Right ventricle myocardium superior (tissue), 1 donor: ENCODE results near the gene MPEG1. TPM values are rescaled to one million over a fixed set of nuclear protein-coding genes. Genes with fewer than 3 reads are reported as not detected.

Experiments
- ATAC-seq: fragments of 200-7000 bp; cut with Tn5 transposase; one replicate; pipeline ENCODE4 v1.9.1; 2020; ENCODE audit warnings: mild to moderate bottlenecking; ENCODE audit not compliant: poor library complexity
- DNase-seq: peaks from one replicate; pipeline ENCODE4 v3.0.0-alpha.2; 2020
- intact Hi-C: fragments of 100-400 bp; cut with DNase I; formaldehyde crosslinking; loops from one replicate; pipeline ENCODE4 v1.11.2; 2022
- total RNA-seq: library from RNA; stranded (reverse); fragmentation: NEBNext Ultra II Directional; extraction: Animal tissue kit (Norgen Biotek cat#: 25700); gene quantifications from one replicate; pipeline ENCODE4 v1.2.1, GENCODE V29; 2021
- donor health status: DM: no; HTN: yes; CAD: no; lungs with severe emphysema.

Gene MPEG1
- total RNA-seq, 1 donor from 2014 or later, result 13.8 TPM

DNA sequence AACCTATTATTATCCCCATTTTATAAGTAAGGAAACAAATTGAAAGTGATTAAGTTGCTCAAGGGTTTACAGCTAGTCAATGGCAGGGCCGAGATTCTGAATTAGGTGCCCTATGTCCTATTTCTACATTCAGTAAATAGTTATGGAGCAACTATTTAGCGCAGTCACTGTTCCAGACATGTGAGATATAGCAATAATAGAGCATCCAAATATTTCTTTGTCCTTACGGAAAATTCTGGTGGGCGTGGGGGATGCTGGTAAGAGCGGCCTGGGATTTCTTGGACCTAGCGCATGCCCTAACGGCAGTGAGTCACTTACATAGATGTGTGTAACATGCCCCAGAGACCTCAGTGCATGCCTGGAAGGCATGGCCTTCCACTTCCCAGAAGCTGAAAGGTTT is 36.4 kb downstream of the MPEG1 start:
- ATAC-seq (no peak), DNase-seq (no peak)
- intact Hi-C loops, result loop anchor here (10.0 kb wide), 1 partner anchor 108 kb away; no protein-coding TSS in a partner anchor

DNA sequence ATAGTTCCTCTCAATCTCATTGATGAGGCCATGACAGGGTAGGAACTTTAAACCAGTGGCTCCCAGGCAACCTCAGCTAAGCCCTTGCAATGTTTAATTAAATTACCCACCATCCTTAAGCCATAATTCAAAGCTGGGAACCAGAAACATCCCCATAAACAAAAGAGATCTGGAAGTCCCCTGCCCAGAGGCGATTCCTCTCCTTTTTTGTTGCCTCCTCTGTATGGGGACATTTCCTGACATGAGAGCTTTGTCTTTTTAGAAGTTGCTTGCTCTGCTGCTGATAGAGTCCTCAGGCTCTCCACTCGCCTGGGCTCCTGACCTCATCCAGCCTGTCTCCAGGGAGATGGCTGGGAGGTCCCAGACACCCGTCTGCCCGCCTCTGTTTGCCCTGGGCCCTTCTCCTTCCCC is 37.6 kb downstream of the MPEG1 start:
- intact Hi-C loops, result loop anchor here (10.0 kb wide), 1 partner anchor 110 kb away; no protein-coding TSS in a partner anchor
- DNase-seq, result no peak

GRCh38 chr11:59174664-59175033 is 38.1 kb downstream of the MPEG1 start:
- intact Hi-C loops, result loop anchor here (10.0 kb wide), 1 partner anchor 110 kb away; no protein-coding TSS in a partner anchor
- DNase-seq (no peak), ATAC-seq (no peak)

More for the DNA sequence above, 37.6 kb downstream of the MPEG1 start:
- no peak for ATAC-seq

DNA sequence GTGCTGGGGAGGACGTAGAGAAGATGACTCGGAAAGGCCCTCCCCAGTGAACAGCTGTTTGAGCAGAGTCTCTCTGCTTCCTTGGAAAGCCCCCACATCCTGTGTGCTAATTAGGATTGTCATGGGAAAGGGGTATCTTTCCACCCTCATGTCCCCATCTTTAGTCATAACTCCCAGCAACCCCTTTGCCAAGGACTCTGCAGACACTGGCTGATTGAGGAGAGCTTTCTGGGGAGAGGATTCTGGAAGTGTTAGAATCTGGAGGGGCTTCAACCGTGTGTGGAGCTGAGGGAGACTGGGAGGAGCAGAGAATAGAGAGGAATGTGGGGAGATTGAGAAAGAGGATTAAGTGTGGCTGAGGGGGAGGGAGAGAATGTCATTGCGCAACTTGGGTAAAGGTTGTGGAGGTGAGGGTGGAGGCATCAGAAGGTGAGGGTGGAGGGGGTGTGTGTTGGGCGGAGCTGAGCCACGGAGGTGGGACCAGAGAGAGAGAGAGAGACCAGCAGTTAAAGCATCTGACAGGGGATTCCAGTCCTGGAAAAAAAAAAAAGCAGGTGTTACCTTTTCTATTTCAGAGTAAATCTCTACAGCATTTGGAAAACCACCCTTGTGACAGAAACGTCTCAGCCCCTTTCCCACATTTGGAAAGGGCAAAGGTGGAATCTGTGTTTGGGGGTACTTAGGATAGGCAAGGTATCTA is 38.6 kb downstream of the MPEG1 start:
- no peak for ATAC-seq
- intact Hi-C loops, result loop anchor here (2.0 to 10.0 kb wide), 2 partner anchors 35 to 111 kb away; no protein-coding TSS in a partner anchor
- DNase-seq, result no peak

- peak; percentile 61 for DNase-seq
These were observed 39.4 kb downstream of the MPEG1 start for GRCh38 chr11:59173080-59173963.

GRCh38 chr11:59172345-59173079 is 40.2 kb downstream of the MPEG1 start:
- intact Hi-C loops, result loop anchor here (2.0 to 10.0 kb wide), 2 partner anchors 36 to 112 kb away; no protein-coding TSS in a partner anchor
- ATAC-seq (peak; percentile 14), DNase-seq (no peak)

More at GRCh38 chr11:59173080-59173963, 39.4 kb downstream of the MPEG1 start:
- ATAC-seq, result peak; percentile 20
- intact Hi-C loops, result loop anchor here (2.0 to 10.0 kb wide), 2 partner anchors 35 to 111 kb away; no protein-coding TSS in a partner anchor

- intact Hi-C loops, result loop anchor here (2.0 to 10.0 kb wide), 2 partner anchors 37 to 113 kb away; no protein-coding TSS in a partner anchor
- ATAC-seq, result peak; percentile 97
These were observed 41.0 kb downstream of the MPEG1 start, which contains the start of gene DTX4 for GRCh38 chr11:59171508-59172322. Gene DTX4, plus strand, starts transcription at chr11:59172132. Its CDS starts 464 bp downstream, at chr11:59172596.

GRCh38 chr11:59164028-59164427 is 48.7 kb downstream of the MPEG1 start:
- intact Hi-C loops, result no loop called here
- ATAC-seq (no peak), DNase-seq (no peak)

More at GRCh38 chr11:59171508-59172322, 41.0 kb downstream of the MPEG1 start, which contains the start of gene DTX4:
- DNase-seq, result peak; percentile 95

Other genes starting within 250 kb of the MPEG1 start
- gene GLYATL1B, start 126.6 kb downstream of the MPEG1 start, total RNA-seq, result not detected
- 1.0 TPM for gene FAM111B, start 105.7 kb downstream of the MPEG1 start, total RNA-seq
- 8.8 TPM for gene FAM111A, start 70.1 kb downstream of the MPEG1 start, total RNA-seq
- 1.7 TPM for gene DTX4, start 40.8 kb downstream of the MPEG1 start, total RNA-seq
- gene OR5AN1, start 146.0 kb upstream of the MPEG1 start, total RNA-seq, result not detected
- gene OR5A2, start 213.5 kb upstream of the MPEG1 start, total RNA-seq, result not detected
- gene OR5A1, start 223.5 kb upstream of the MPEG1 start, total RNA-seq, result not detected
- gene OR4D6, start 244.0 kb upstream of the MPEG1 start, total RNA-seq, result not detected